ENCODE measurements around the gene BLM. TPM values are rescaled to one million over a fixed set of nuclear protein-coding genes. Genes with fewer than 3 reads are reported as not detected.
"Not testable (repeated sequence)": the region's sequence is repeated elsewhere in the genome, so short reads cannot be mapped to it uniquely, and the experiment has no call there.

Gene BLM
- 11.5 TPM for total RNA-seq (ENCODE audit: unreplicated experiment)
- long read RNA-seq, partial matches to known transcripts = 0 of 1 reads
- long read RNA-seq, other reads (novel, unspliced or antisense) = 1 of 1 reads

GRCh38 chr15:90716976-90717821 is at the start of gene BLM:
Gene BLM (plus strand): TSS chr15:90717346. CDS start chr15:90747393, 30,047 bp downstream.
- Mint-ChIP-seq H3K27me3 (ENCODE audit: unreplicated experiment) (peaks cover 2% of the 10 kb centered on the region), H3K36me3 (ENCODE audit: low read depth, unreplicated experiment) (peaks cover 4% of the 10 kb centered on the region), H3K9me3 (ENCODE audit: unreplicated experiment) (no peaks in the 10 kb centered on the region), H3K4me3 (ENCODE audit: unreplicated experiment) (peak within 1 kb of the TSS; percentile 92), H3K4me1 (ENCODE audit: unreplicated experiment) (peaks cover 14% of the 10 kb centered on the region), H3K27ac (ENCODE audit: unreplicated experiment) (peak within 1 kb of the TSS; percentile 85)
- TF ChIP-seq CTCF (IDR thresholded peaks at IDR 0.05; ENCODE audit: unreplicated experiment) = peak; percentile 56
- peak; percentile 91 for DNase-seq (ENCODE audit: low spot score)

- not testable (repeated sequence) for H3K36me3 Mint-ChIP-seq (ENCODE audit: low read depth, unreplicated experiment); H3K27me3 Mint-ChIP-seq (ENCODE audit: unreplicated experiment); H3K4me3 Mint-ChIP-seq (ENCODE audit: unreplicated experiment); DNase-seq (ENCODE audit: low spot score); H3K27ac Mint-ChIP-seq (ENCODE audit: unreplicated experiment); H3K9me3 Mint-ChIP-seq (ENCODE audit: unreplicated experiment)
- H3K4me1 Mint-ChIP-seq (ENCODE audit: unreplicated experiment) = peaks cover 12% of the 10 kb centered on the region
These were observed 49.3 kb upstream of the BLM start for GRCh38 chr15:90667755-90668345.

- H3K9me3 Mint-ChIP-seq (ENCODE audit: unreplicated experiment); H3K27ac Mint-ChIP-seq (ENCODE audit: unreplicated experiment); H3K36me3 Mint-ChIP-seq (ENCODE audit: low read depth, unreplicated experiment); DNase-seq (ENCODE audit: low spot score); H3K4me3 Mint-ChIP-seq (ENCODE audit: unreplicated experiment); H3K27me3 Mint-ChIP-seq (ENCODE audit: unreplicated experiment): not testable (repeated sequence)
- peaks cover 12% of the 10 kb centered on the region for H3K4me1 Mint-ChIP-seq (ENCODE audit: unreplicated experiment)
These were observed 46.5 kb upstream of the BLM start for GRCh38 chr15:90670631-90671030.

GRCh38 chr15:90671216-90671615 is 45.9 kb upstream of the BLM start:
- TF ChIP-seq CTCF (IDR thresholded peaks at IDR 0.05; ENCODE audit: unreplicated experiment) = no peak
- Mint-ChIP-seq H3K4me3 (ENCODE audit: unreplicated experiment) (no peak overlapping the region), H3K9me3 (ENCODE audit: unreplicated experiment) (no peaks in the 10 kb centered on the region), H3K4me1 (ENCODE audit: unreplicated experiment) (peaks cover 12% of the 10 kb centered on the region), H3K36me3 (ENCODE audit: low read depth, unreplicated experiment) (no peaks in the 10 kb centered on the region), H3K27me3 (ENCODE audit: unreplicated experiment) (peaks cover 4% of the 10 kb centered on the region), H3K27ac (ENCODE audit: unreplicated experiment) (no peak overlapping the region)
- no peak for DNase-seq (ENCODE audit: low spot score)

GRCh38 chr15:90673357-90673756 is 43.8 kb upstream of the BLM start:
- not testable (repeated sequence) for H3K9me3 Mint-ChIP-seq (ENCODE audit: unreplicated experiment); DNase-seq (ENCODE audit: low spot score); H3K36me3 Mint-ChIP-seq (ENCODE audit: low read depth, unreplicated experiment); H3K27ac Mint-ChIP-seq (ENCODE audit: unreplicated experiment); H3K4me3 Mint-ChIP-seq (ENCODE audit: unreplicated experiment); H3K27me3 Mint-ChIP-seq (ENCODE audit: unreplicated experiment)
- peaks cover 11% of the 10 kb centered on the region for H3K4me1 Mint-ChIP-seq (ENCODE audit: unreplicated experiment)

- H3K4me1 Mint-ChIP-seq (ENCODE audit: unreplicated experiment) = peaks cover 12% of the 10 kb centered on the region
- no peak overlapping the region for H3K4me3 Mint-ChIP-seq (ENCODE audit: unreplicated experiment)
- no peaks in the 10 kb centered on the region for H3K9me3 Mint-ChIP-seq (ENCODE audit: unreplicated experiment)
- DNase-seq (ENCODE audit: low spot score) = no peak
- no peaks in the 10 kb centered on the region for H3K36me3 Mint-ChIP-seq (ENCODE audit: low read depth, unreplicated experiment)
- H3K27ac Mint-ChIP-seq (ENCODE audit: unreplicated experiment) = no peak overlapping the region
- H3K27me3 Mint-ChIP-seq (ENCODE audit: unreplicated experiment) = no peaks in the 10 kb centered on the region
- no peak for TF ChIP-seq CTCF (IDR thresholded peaks at IDR 0.05; ENCODE audit: unreplicated experiment)
These were observed 42.7 kb upstream of the BLM start for GRCh38 chr15:90674476-90674875.
